Measurements from ENCODE around the gene ANXA2. TPM values are rescaled to one million over a fixed set of nuclear protein-coding genes. Genes with fewer than 3 reads are reported as not detected.
"Not testable (repeated sequence)": the region's sequence is repeated elsewhere in the genome, so short reads cannot be mapped to it uniquely, and the experiment has no call there.

The ANXA2 gene
- total and polyA plus RNA-seq, 4 donors, result 62.7 to 138 (median 107) TPM

DNA sequence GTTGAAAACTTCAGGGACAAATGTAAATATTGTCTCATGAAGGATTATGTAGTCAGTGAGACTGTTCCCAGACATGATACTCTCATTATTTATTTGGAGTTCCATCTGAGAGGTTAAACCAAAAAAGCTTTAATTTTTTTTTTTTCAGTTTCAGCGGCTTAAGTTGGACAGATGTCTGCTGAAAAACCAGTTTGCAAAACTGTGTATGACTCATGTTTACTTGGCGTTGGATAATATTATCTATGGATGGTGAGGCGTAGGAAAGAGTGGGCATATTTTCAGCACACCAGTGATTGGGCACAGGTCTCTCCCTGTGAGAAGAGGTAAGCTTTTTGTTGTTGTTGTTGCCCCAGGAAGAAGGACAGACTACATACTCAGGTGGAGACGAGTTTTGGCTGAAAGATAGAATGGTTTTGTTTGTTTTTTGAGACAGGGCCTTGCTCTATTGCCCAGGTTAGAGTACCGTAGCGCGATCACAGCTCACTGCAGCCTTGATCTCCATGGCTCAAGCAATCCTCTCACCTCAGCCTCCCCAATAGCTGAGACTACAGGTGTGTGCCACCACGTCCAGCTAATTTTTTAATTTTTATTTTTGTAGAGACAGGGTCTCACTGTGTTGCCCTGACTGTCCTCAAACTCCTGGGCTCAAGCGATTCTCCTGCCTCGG lies 16.4 kb upstream of the ANXA2 start:
- Histone ChIP-seq H3K27me3 (ENCODE audit: control insufficient read depth in 4 of 4, insufficient read depth in 4 of 4, low read length in 3 of 4) (no peaks in the 10 kb centered on the region), H3K9ac (ENCODE audit: low read depth in 1 of 2, low read length in 2 of 2) (no peak overlapping the region), H3K9me3 (ENCODE audit: control insufficient read depth in 4 of 4, low read length in 3 of 4) (no peaks in the 10 kb centered on the region), H3K27ac (ENCODE audit: low read depth in 1 of 2, low read length in 2 of 2) (no peak overlapping the region), H3K36me3 (ENCODE audit: control insufficient read depth in 4 of 4, insufficient read depth in 3 of 4, low read depth in 1 of 4, low read length in 3 of 4) (no peaks in the 10 kb centered on the region), H3K4me3 (ENCODE audit: low read depth in 1 of 3, low read length in 3 of 3) (no peak overlapping the region), H3K4me1 (ENCODE audit: control insufficient read depth in 4 of 4, insufficient read depth in 4 of 4, low read length in 3 of 4) (peaks cover 0 to 2% (median 0%) of the 10 kb centered on the region in 4 donors)
- DNase-seq (ENCODE audit: low spot score), result no peak
- TF ChIP-seq YY1 (IDR thresholded peaks at IDR 0.05) (no peak), FOXA1 (IDR thresholded peaks at IDR 0.05) (no peak), TAF1 (conservative IDR thresholded peaks at IDR 0.05) (no peak), JUND (IDR thresholded peaks at IDR 0.05) (no peak), HNF4G (IDR thresholded peaks at IDR 0.05) (no peak), EGR1 (IDR thresholded peaks at IDR 0.05; ENCODE audit: low read depth in 2 of 2) (no peak), FOXA2 (IDR thresholded peaks at IDR 0.05) (no peak), SP1 (IDR thresholded peaks at IDR 0.05) (no peak), GABPA (IDR thresholded peaks at IDR 0.05 in 1 of 2, conservative IDR thresholded peaks at IDR 0.05 in 1 of 2) (no peak), ZBTB33 (IDR thresholded peaks at IDR 0.05) (no peak), HNF4A (conservative IDR thresholded peaks at IDR 0.05) (no peak), RAD21 (IDR thresholded peaks at IDR 0.05) (no peak), NR2F2 (IDR thresholded peaks at IDR 0.05) (no peak)
- TF ChIP-seq, protein P1, sequence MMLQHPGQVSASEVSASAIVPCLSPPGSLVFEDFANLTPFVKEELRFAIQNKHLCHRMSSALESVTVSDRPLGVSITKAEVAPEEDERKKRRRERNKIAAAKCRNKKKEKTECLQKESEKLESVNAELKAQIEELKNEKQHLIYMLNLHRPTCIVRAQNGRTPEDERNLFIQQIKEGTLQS (IDR thresholded peaks at IDR 0.05), result no peak
- TF ChIP-seq, protein P2, sequence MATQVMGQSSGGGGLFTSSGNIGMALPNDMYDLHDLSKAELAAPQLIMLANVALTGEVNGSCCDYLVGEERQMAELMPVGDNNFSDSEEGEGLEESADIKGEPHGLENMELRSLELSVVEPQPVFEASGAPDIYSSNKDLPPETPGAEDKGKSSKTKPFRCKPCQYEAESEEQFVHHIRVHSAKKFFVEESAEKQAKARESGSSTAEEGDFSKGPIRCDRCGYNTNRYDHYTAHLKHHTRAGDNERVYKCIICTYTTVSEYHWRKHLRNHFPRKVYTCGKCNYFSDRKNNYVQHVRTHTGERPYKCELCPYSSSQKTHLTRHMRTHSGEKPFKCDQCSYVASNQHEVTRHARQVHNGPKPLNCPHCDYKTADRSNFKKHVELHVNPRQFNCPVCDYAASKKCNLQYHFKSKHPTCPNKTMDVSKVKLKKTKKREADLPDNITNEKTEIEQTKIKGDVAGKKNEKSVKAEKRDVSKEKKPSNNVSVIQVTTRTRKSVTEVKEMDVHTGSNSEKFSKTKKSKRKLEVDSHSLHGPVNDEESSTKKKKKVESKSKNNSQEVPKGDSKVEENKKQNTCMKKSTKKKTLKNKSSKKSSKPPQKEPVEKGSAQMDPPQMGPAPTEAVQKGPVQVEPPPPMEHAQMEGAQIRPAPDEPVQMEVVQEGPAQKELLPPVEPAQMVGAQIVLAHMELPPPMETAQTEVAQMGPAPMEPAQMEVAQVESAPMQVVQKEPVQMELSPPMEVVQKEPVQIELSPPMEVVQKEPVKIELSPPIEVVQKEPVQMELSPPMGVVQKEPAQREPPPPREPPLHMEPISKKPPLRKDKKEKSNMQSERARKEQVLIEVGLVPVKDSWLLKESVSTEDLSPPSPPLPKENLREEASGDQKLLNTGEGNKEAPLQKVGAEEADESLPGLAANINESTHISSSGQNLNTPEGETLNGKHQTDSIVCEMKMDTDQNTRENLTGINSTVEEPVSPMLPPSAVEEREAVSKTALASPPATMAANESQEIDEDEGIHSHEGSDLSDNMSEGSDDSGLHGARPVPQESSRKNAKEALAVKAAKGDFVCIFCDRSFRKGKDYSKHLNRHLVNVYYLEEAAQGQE (IDR thresholded peaks at IDR 0.05), result no peak
- WGBS, result 67% methylated on average over 10 of the region's 10 CpGs

DNA sequence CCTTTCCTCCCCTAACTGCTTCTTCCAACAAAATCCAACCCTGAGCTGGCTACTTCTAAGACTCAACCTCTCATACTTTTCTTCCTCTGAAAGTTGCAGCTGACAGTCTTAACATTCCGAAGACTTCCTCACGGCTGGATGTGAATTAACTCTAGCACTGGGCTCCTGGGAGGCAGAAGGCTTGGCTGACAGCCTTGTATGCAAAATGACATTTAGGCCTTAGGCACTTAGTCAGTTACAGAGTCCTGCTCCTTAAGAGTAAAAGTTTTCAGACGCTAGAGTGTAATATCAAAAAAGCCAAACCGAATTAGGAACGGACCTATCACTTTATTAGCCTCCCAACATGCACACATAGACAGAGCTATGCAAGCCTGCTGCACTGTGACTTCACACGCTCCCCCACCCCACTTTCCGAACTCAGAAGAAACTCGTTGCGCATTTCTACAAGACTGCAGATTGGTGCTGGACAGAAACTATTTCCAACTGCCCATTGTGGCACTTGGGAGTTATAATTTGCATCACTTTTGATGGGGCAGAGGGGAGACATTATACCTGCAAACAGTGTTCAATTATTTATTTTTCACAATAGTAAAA lies 15.5 kb upstream of the ANXA2 start:
- 80% methylated on average over 9 of the region's 9 CpGs for WGBS
- H3K9ac ChIP-seq (ENCODE audit: low read depth in 1 of 2, low read length in 2 of 2), result no peak overlapping the region
- TF ChIP-seq RXRA (IDR thresholded peaks at IDR 0.05), result no peak
- no peak for TF ChIP-seq NR2F2 (IDR thresholded peaks at IDR 0.05)
- no peak for TF ChIP-seq HNF4G (IDR thresholded peaks at IDR 0.05)
- TF ChIP-seq, protein P2 (IDR thresholded peaks at IDR 0.05), result no peak
- no peaks in the 10 kb centered on the region for H3K36me3 ChIP-seq (ENCODE audit: control insufficient read depth in 4 of 4, insufficient read depth in 3 of 4, low read depth in 1 of 4, low read length in 3 of 4)
- no peak overlapping the region for H3K4me3 ChIP-seq (ENCODE audit: low read depth in 1 of 3, low read length in 3 of 3)
- H3K4me1 ChIP-seq (ENCODE audit: control insufficient read depth in 4 of 4, insufficient read depth in 4 of 4, low read length in 3 of 4), result peaks cover 0 to 2% (median 0%) of the 10 kb centered on the region in 4 donors
- DNase-seq (ENCODE audit: low spot score), result no peak
- H3K27ac ChIP-seq (ENCODE audit: low read depth in 1 of 2, low read length in 2 of 2), result no peak overlapping the region
- no peaks in the 10 kb centered on the region for H3K27me3 ChIP-seq (ENCODE audit: control insufficient read depth in 4 of 4, insufficient read depth in 4 of 4, low read length in 3 of 4)
- H3K9me3 ChIP-seq (ENCODE audit: control insufficient read depth in 4 of 4, low read length in 3 of 4), result no peaks in the 10 kb centered on the region

DNA sequence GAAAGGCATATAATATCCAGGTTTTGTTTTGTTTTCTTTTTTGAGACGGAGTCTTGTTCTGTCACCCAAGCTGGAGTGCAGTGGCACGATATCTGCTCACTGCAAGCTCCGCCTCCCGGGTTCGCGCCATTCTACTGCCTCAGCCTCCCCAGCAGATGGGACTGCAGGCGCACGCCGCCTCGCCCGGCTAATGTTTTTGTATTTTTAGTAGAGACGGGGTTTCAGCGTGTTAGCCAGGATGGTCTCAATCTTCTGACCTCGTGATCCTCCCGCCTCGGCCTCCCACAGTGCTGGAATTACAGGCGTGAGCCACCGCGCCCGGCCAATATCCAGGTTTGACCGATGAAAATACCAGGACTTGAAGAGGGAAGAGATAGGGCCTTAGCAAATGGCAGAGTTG lies 15.0 kb upstream of the ANXA2 start:
- not testable (repeated sequence) for H3K27ac ChIP-seq (ENCODE audit: low read depth in 1 of 2, low read length in 2 of 2); H3K36me3 ChIP-seq (ENCODE audit: control insufficient read depth in 4 of 4, insufficient read depth in 3 of 4, low read depth in 1 of 4, low read length in 3 of 4); H3K9me3 ChIP-seq (ENCODE audit: control insufficient read depth in 4 of 4, low read length in 3 of 4); H3K27me3 ChIP-seq (ENCODE audit: control insufficient read depth in 4 of 4, insufficient read depth in 4 of 4, low read length in 3 of 4); DNase-seq (ENCODE audit: low spot score); H3K4me1 ChIP-seq (ENCODE audit: control insufficient read depth in 4 of 4, insufficient read depth in 4 of 4, low read length in 3 of 4); H3K9ac ChIP-seq (ENCODE audit: low read depth in 1 of 2, low read length in 2 of 2); H3K4me3 ChIP-seq (ENCODE audit: low read depth in 1 of 3, low read length in 3 of 3)
- WGBS, result 97% methylated on average over 21 of the region's 21 CpGs

Data from liver (tissue), 9 donors.